ENCODE measurements around the gene DGKG.

- TF ChIP-seq, protein P1, sequence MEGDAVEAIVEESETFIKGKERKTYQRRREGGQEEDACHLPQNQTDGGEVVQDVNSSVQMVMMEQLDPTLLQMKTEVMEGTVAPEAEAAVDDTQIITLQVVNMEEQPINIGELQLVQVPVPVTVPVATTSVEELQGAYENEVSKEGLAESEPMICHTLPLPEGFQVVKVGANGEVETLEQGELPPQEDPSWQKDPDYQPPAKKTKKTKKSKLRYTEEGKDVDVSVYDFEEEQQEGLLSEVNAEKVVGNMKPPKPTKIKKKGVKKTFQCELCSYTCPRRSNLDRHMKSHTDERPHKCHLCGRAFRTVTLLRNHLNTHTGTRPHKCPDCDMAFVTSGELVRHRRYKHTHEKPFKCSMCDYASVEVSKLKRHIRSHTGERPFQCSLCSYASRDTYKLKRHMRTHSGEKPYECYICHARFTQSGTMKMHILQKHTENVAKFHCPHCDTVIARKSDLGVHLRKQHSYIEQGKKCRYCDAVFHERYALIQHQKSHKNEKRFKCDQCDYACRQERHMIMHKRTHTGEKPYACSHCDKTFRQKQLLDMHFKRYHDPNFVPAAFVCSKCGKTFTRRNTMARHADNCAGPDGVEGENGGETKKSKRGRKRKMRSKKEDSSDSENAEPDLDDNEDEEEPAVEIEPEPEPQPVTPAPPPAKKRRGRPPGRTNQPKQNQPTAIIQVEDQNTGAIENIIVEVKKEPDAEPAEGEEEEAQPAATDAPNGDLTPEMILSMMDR (IDR thresholded peaks at IDR 0.05) = no peak
- no peak for TF ChIP-seq POLR2A (IDR thresholded peaks at IDR 0.05)
Measured at GRCh38 chr3:186141790-186142189, 220.2 kb downstream of the DGKG start.
